NCI-H187 treated with DMSO at 0.1 percent for 48 hours (cell line): ENCODE measurements around the gene EXOC8.

Experiments
- DNase-seq: peaks from one replicate; lab custom pipeline; 2025; lab: John Stamatoyannopoulos, UW

EXOC8 gene

DNA sequence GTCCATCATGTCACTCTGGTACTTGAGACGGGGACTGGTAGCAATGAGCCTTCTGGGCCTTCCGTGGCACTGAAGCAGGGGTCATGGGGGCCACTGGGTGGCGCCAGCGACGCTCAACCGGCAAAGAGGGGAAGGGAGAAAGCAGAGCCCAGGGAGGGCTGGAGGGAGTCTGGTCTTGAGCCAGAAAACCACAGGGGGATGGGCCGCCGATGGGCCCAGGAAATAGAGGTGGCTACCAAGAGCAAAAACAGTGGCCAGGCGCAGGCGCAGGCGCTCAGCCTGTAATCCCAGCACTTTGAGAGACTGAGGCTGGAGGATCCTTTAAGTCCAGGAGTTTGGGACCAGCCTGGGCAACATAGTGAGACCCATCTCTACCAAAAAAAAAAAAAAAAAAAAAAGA is 21.8 kb downstream of the EXOC8 start:
- DNase-seq: no peak

DNA sequence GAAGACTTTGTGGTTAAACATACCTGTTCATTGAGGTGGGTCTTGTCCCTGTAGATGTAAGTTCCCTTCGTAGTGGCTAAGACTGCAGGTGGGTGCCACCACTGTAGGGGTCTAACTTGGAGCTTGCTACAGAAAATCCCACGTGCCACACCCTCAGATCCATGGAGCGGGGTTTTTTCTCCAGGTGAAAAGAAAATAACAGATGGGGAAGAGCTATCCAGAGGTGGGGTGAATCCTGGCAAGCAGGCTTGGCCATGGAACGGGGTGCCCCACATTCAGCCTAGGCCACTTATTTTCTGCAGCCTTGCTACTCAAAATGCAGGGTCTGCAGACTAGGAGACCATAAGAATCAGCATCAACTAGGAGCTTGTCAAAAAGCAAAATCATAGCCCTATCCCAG is 24.0 kb downstream of the EXOC8 start:
- DNase-seq: no peak

GRCh38 chr1:231312432-231312788 is 25.2 kb downstream of the EXOC8 start:
- DNase-seq: no peak

DNA sequence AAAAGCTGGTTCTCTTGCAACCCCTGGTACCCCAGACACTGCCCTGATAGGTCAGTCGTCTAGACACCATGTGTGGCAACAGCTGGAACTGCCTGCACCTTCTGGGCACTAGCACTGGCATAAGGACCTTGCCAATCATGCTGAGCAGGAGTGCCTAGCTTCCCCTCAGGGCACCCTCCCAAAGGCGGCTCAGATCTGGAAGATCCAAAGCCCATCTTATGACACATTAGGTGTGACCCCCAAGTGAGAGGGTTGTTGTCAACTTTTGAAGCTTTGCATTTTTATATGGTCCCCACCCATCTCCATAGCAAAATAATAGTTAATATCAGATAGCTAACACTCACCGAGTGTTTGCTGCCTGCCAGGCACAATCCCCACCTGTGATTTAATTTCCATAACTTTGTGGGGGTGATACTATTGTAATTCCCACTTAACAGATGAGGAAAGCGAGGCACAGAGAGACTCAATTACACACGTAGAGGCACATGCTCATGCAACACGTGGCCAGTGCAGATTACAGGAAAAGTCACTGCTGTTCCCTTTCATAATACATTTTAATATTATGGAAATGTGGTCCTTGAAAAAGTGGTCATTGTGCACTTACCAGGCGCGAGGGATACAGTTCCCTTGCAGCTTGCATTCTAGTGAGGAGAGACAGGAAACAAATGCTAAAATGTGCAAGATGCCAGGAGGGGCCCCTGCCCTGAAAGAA is 25.8 kb downstream of the EXOC8 start:
- DNase-seq: no peak

- DNase-seq: no peak
Measured at GRCh38 chr1:231310391-231310934, 27.2 kb downstream of the EXOC8 start.

- no peak for DNase-seq
Measured at GRCh38 chr1:231301990-231302389, 35.7 kb downstream of the EXOC8 start.

DNA sequence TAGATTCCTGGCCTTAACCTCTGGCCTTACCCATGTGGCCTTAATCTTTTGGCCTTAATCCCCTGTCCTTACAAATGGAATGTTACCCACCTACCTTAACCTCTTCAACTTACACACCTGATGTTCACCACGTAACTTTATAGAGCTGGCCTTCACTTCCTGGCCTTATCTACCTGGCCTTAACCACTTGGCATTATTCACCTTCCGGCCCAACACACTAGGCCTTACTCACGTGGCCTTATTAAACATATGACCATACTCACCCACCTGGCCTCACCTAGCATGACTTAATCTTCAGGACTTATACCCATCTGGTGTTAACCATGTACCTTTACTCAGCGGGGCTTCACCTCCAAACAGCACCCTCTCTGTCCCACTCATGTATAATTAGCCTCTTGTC is 41.7 kb downstream of the EXOC8 start:
- no peak for DNase-seq

DNA sequence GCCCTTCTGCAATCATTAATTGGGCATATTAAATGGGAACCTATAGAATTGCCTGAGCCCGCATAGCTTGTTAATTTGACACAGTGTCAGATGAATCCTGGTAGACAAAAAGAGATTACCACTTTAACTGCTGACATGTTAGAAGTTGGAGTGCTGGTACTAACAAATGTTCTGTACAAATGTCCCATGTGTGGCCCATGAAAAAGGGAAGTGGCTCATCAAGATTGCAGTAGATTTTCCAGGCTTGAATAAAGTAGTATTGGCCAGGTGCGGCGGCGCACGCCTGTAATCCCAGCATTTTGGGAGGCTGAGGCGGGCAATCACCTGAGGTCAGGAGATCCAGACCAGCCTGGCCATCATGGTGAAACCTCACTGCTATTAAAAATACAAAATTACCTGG is 51.0 kb downstream of the EXOC8 start:
- DNase-seq: no peak

- DNase-seq: no peak
Measured at GRCh38 chr1:231284441-231284840, 53.2 kb downstream of the EXOC8 start.
